Esophagus muscularis mucosa (tissue), 4 donors: ENCODE measurements around the gene MOCOS. TPM values are rescaled to one million over a fixed set of nuclear protein-coding genes. Genes with fewer than 3 reads are reported as not detected.
A peak's percentile ranks its signal among the peaks of the same experiment; 100 is the strongest.
"Not testable (repeated sequence)": the region's sequence is repeated elsewhere in the genome, so short reads cannot be mapped to it uniquely, and the experiment has no call there.

Source experiments
- DNase-seq: peaks from one replicate; pipeline ENCODE4 v3.0.0-alpha.2; 2017; ENCODE audit errors: extremely low spot score
- H3K27ac ChIP-seq, 4 donors: fragments of 200-600 bp; sonication (generic); replicated peaks in 1 of 4; 1 replicate in 3 of 4; 2 replicates in 1 of 4; pipeline ENCODE4 v1.5.1; 2016 to 2019; ENCODE audit warnings: mild to moderate bottlenecking in 1 of 4
- H3K27me3 ChIP-seq, 4 donors: fragments of 200-600 bp; sonication (generic); one replicate each; pipeline versions ENCODE4 v1.5.1 to v1.6.0; 2016 to 2019
- H3K36me3 ChIP-seq, 4 donors: fragments of 200-600 bp; sonication (generic); one replicate each; pipeline ENCODE4 v1.5.1; 2016 to 2019
- H3K4me1 ChIP-seq, 4 donors: fragments of 200-600 bp; sonication (generic); one replicate each; pipeline ENCODE4 v1.5.1; 2016 to 2019
- H3K4me3 ChIP-seq, 4 donors: fragments of 200-600 bp; sonication (generic); 1 replicate in 2 of 4; 2 replicates in 2 of 4; pipeline ENCODE4 v1.5.1; 2016 to 2019; ENCODE audit warnings: mild to moderate bottlenecking in 4 of 4, moderate library complexity in 1 of 4
- H3K9me3 ChIP-seq, 4 donors: fragments of 200-600 bp; sonication (generic); 1 replicate in 3 of 4; 2 replicates in 1 of 4; pipeline ENCODE4 v1.5.1; 2016 to 2019
- CTCF ChIP-seq, 3 experiments: fragments of 200-600 bp in 2 of 3; fragments of 450-650 bp in 1 of 3; sonication (generic) in 2 of 3; IDR thresholded peaks; one replicate each; pipeline ENCODE4 v1.5.1; 2017 to 2019; ENCODE audit warnings: antibody characterized with exemption in 3 of 3, mild to moderate bottlenecking in 2 of 3, moderate library complexity in 1 of 3
- EP300 ChIP-seq: sonication (generic); formaldehyde crosslinking; IDR thresholded peaks from one replicate; pipeline ENCODE4 v1.6.1; 2017; ENCODE audit warnings: antibody characterized with exemption
- POLR2A ChIP-seq: fragments of 450-650 bp; IDR thresholded peaks from one replicate; pipeline ENCODE4 v1.6.1; 2017; ENCODE audit warnings: antibody characterized with exemption, moderate library complexity, mild to moderate bottlenecking, low read depth
- POLR2AphosphoS5 ChIP-seq, 2 donors: sonication (generic); formaldehyde crosslinking; IDR thresholded peaks; one replicate each; pipeline ENCODE4 v1.6.1; 2017; ENCODE audit warnings: antibody characterized with exemption in 2 of 2
- WGBS: methylation state at CpG from one replicate; pipeline ENCODE4 v1.1.5; 2018; 5-methylcytosine and 5-hydroxymethylcytosine counted together
- intact Hi-C: fragments of 100-400 bp; cut with DNase I; formaldehyde crosslinking; loops from one replicate; pipeline ENCODE4 v1.15.1; 2023
- total RNA-seq, 4 donors: library from RNA; depleted of rRNA; stranded (reverse); fragments of >200 nt; gene quantifications; one replicate each; pipeline versions ENCODE4 v1.1.0 to v1.2.1, GENCODE V29; 2016

The MOCOS gene
- total RNA-seq, 4 donors from 2014 or later, result 0.98 to 1.7 (median 1.4) TPM

GRCh38 chr18:36201765-36202164 is 14.5 kb downstream of the MOCOS start:
- H3K9me3 ChIP-seq, result no peaks in the 10 kb centered on the region
- no peak overlapping the region for H3K4me3 ChIP-seq
- no peaks in the 10 kb centered on the region for H3K27me3 ChIP-seq
- DNase-seq, result peak; percentile 80
- H3K36me3 ChIP-seq, result no peaks in the 10 kb centered on the region
- WGBS, result 87% methylated on average over 2 of the region's 2 CpGs
- no peak for TF ChIP-seq EP300
- no peak for TF ChIP-seq POLR2A
- no peak for TF ChIP-seq CTCF (IDR thresholded peaks at IDR 0.05)
- TF ChIP-seq POLR2AphosphoS5 (IDR thresholded peaks at IDR 0.05), result no peak
- no peaks in the 10 kb centered on the region for H3K4me1 ChIP-seq
- H3K27ac ChIP-seq, result no peak overlapping the region
- intact Hi-C loops, result no loop called here

GRCh38 chr18:36203360-36203895 is 16.1 kb downstream of the MOCOS start:
- TF ChIP-seq CTCF (IDR thresholded peaks at IDR 0.05) (no peak), POLR2AphosphoS5 (IDR thresholded peaks at IDR 0.05) (no peak), EP300 (no peak), POLR2A (no peak)
- H3K27me3 ChIP-seq, result no peaks in the 10 kb centered on the region
- H3K4me1 ChIP-seq, result no peaks in the 10 kb centered on the region
- intact Hi-C loops, result no loop called here
- no peak overlapping the region for H3K4me3 ChIP-seq
- H3K36me3 ChIP-seq, result no peaks in the 10 kb centered on the region
- 74% methylated on average over 7 of the region's 7 CpGs for WGBS
- H3K27ac ChIP-seq, result no peak overlapping the region
- peaks cover 0 to 7% (median 0%) of the 10 kb centered on the region in 4 donors for H3K9me3 ChIP-seq
- DNase-seq, result peak; percentile 79

- intact Hi-C loops, result no loop called here
- peaks cover 0 to 8% (median 0%) of the 10 kb centered on the region in 4 donors for H3K9me3 ChIP-seq
- H3K36me3 ChIP-seq, result no peaks in the 10 kb centered on the region
- H3K4me1 ChIP-seq, result no peaks in the 10 kb centered on the region
- DNase-seq, result peak; percentile 72
- H3K27ac ChIP-seq, result no peak overlapping the region
- TF ChIP-seq POLR2A (no peak), CTCF (IDR thresholded peaks at IDR 0.05) (no peak), EP300 (no peak), POLR2AphosphoS5 (IDR thresholded peaks at IDR 0.05) (no peak)
- no peak overlapping the region for H3K4me3 ChIP-seq
- WGBS, result 84% methylated on average over 4 of the region's 4 CpGs
- H3K27me3 ChIP-seq, result no peaks in the 10 kb centered on the region
Measured at GRCh38 chr18:36205166-36205565, 17.9 kb downstream of the MOCOS start.

GRCh38 chr18:36207303-36207702 is 20.0 kb downstream of the MOCOS start:
- no peaks in the 10 kb centered on the region for H3K27me3 ChIP-seq
- no peak for TF ChIP-seq EP300
- TF ChIP-seq POLR2A, result no peak
- no peak for TF ChIP-seq CTCF (IDR thresholded peaks at IDR 0.05)
- no peak for TF ChIP-seq POLR2AphosphoS5 (IDR thresholded peaks at IDR 0.05)
- H3K4me1 ChIP-seq, result peaks cover 0 to 6% (median 2%) of the 10 kb centered on the region in 4 donors
- WGBS, result 98% methylated on average over 1 of the region's 1 CpG
- no peak overlapping the region for H3K27ac ChIP-seq
- H3K36me3 ChIP-seq, result no peaks in the 10 kb centered on the region
- DNase-seq, result no peak
- H3K4me3 ChIP-seq, result no peak overlapping the region
- intact Hi-C loops, result no loop called here
- peaks cover 0 to 8% (median 0%) of the 10 kb centered on the region in 4 donors for H3K9me3 ChIP-seq

GRCh38 chr18:36207969-36208368 is 20.7 kb downstream of the MOCOS start:
- intact Hi-C loops, H3K27me3 ChIP-seq, H3K9me3 ChIP-seq, DNase-seq, H3K36me3 ChIP-seq, H3K4me3 ChIP-seq, H3K27ac ChIP-seq: not testable (repeated sequence)
- peaks cover 3 to 12% (median 9%) of the 10 kb centered on the region in 4 donors for H3K4me1 ChIP-seq
- 98% methylated on average over 2 of the region's 2 CpGs for WGBS
